Left lung (tissue), 10 donors: ENCODE results near the gene CD226. TPM values are rescaled to one million over a fixed set of nuclear protein-coding genes. Genes with fewer than 3 reads are reported as not detected.
A peak's percentile ranks its signal among the peaks of the same experiment; 100 is the strongest.

Experiments
- ATAC-seq: fragments of 200-7000 bp; cut with Tn5 transposase; one replicate; pipeline ENCODE4 v1.9.1; 2020; ENCODE audit warnings: moderate library complexity
- DNase-seq, 4 donors: peaks; one replicate each; pipeline ENCODE4 v3.0.0-alpha.2; 2013 to 2020
- H3K27ac ChIP-seq, 2 donors: fragments of 200-600 bp; sonication (generic) in 1 of 2; one replicate each; pipeline versions ENCODE4 v1.5.0 to v1.8.0; 2020 to 2021
- H3K27me3 ChIP-seq, 2 donors: fragments of 200-600 bp; sonication (generic) in 1 of 2; one replicate each; pipeline versions ENCODE4 v1.5.0 to v1.8.0; 2020 to 2021
- H3K36me3 ChIP-seq, 2 donors: fragments of 200-600 bp; sonication (generic) in 1 of 2; one replicate each; pipeline versions ENCODE4 v1.5.0 to v1.8.0; 2020 to 2021
- H3K4me1 ChIP-seq, 2 donors: fragments of 200-600 bp; one replicate each; pipeline ENCODE4 v1.8.0; 2021
- H3K4me3 ChIP-seq, 2 donors: fragments of 200-600 bp; sonication (generic) in 1 of 2; one replicate each; pipeline versions ENCODE4 v1.5.0 to v1.8.0; 2020 to 2021; ENCODE audit warnings: mild to moderate bottlenecking in 1 of 2
- H3K9me3 ChIP-seq, 2 donors: fragments of 200-600 bp; sonication (generic) in 1 of 2; one replicate each; pipeline versions ENCODE4 v1.5.0 to v1.8.0; 2020 to 2021
- CTCF ChIP-seq, 2 donors: fragments of 200-600 bp; sonication (generic) in 1 of 2; IDR thresholded peaks; one replicate each; pipeline versions ENCODE4 v1.5.0 to v1.8.0; 2021; ENCODE audit warnings: antibody characterized with exemption in 2 of 2
- intact Hi-C, 2 donors: fragments of 100-400 bp; cut with DNase I; formaldehyde crosslinking; loops; one replicate each; pipeline versions ENCODE4 v1.11.2 to v1.14.2; 2022
- polyA plus RNA-seq, 6 donors: library from polyadenylated mRNA; unstranded; fragments of 120-200 nt; gene quantifications; one replicate each; pipeline ENCODE4 v1.2.1, GENCODE V29; 2013; ENCODE audit not compliant: insufficient read length in 6 of 6
- total RNA-seq, 2 donors: library from RNA; stranded (reverse); fragmentation: NEBNext Ultra II Directional; extraction: Animal tissue kit (Norgen Biotek cat#: 25700); gene quantifications; one replicate each; pipeline ENCODE4 v1.2.1, GENCODE V29; 2021
- donor health status: DM: no; HTN: yes; CAD: no.
- donor health status: DM: no; HTN: no; CAD: no.

Gene CD226
- total and polyA plus RNA-seq, 8 donors, result 2.2 to 5.6 (median 2.9) TPM

GRCh38 chr18:69936191-69936558 lies 11.5 kb downstream of the CD226 start:
- Histone ChIP-seq H3K4me3 (no peak overlapping the region), H3K27ac (no peak overlapping the region), H3K9me3 (no peaks in the 10 kb centered on the region), H3K27me3 (no peaks in the 10 kb centered on the region), H3K36me3 (no peaks in the 10 kb centered on the region), H3K4me1 (no peaks in the 10 kb centered on the region)
- DNase-seq, result no peak
- ATAC-seq, result no peak
- TF ChIP-seq CTCF (IDR thresholded peaks at IDR 0.05), result no peak
- intact Hi-C loops, result no loop called here

GRCh38 chr18:69935319-69936190 lies 12.1 kb downstream of the CD226 start:
- no peaks in the 10 kb centered on the region for H3K27me3 ChIP-seq
- peak; percentile 33 for ATAC-seq
- H3K4me1 ChIP-seq, result no peaks in the 10 kb centered on the region
- intact Hi-C loops, result no loop called here
- H3K9me3 ChIP-seq, result no peaks in the 10 kb centered on the region
- TF ChIP-seq CTCF (IDR thresholded peaks at IDR 0.05), result no peak
- H3K36me3 ChIP-seq, result no peaks in the 10 kb centered on the region
- DNase-seq, result peak in 1 of 4 donors; percentile 43
- no peak overlapping the region for H3K4me3 ChIP-seq
- H3K27ac ChIP-seq, result no peak overlapping the region

GRCh38 chr18:69934601-69935265 lies 12.9 kb downstream of the CD226 start:
- ATAC-seq (no peak), DNase-seq (no peak)
- intact Hi-C loops, result no loop called here
- Histone ChIP-seq H3K36me3 (no peaks in the 10 kb centered on the region), H3K9me3 (no peaks in the 10 kb centered on the region), H3K27me3 (no peaks in the 10 kb centered on the region), H3K4me1 (no peaks in the 10 kb centered on the region), H3K27ac (no peak overlapping the region), H3K4me3 (no peak overlapping the region)
- no peak for TF ChIP-seq CTCF (IDR thresholded peaks at IDR 0.05)

GRCh38 chr18:69929041-69929774 lies 18.5 kb downstream of the CD226 start:
- H3K36me3 ChIP-seq, result no peaks in the 10 kb centered on the region
- H3K9me3 ChIP-seq, result no peaks in the 10 kb centered on the region
- intact Hi-C loops, result no loop called here
- no peaks in the 10 kb centered on the region for H3K27me3 ChIP-seq
- no peak for DNase-seq
- no peak for TF ChIP-seq CTCF (IDR thresholded peaks at IDR 0.05)
- no peak overlapping the region for H3K4me3 ChIP-seq
- no peaks in the 10 kb centered on the region for H3K4me1 ChIP-seq
- no peak overlapping the region for H3K27ac ChIP-seq
- ATAC-seq, result no peak

- ATAC-seq, result no peak
- no peak overlapping the region for H3K4me3 ChIP-seq
- no peak for TF ChIP-seq CTCF (IDR thresholded peaks at IDR 0.05)
- no peaks in the 10 kb centered on the region for H3K4me1 ChIP-seq
- H3K9me3 ChIP-seq, result no peaks in the 10 kb centered on the region
- H3K36me3 ChIP-seq, result no peaks in the 10 kb centered on the region
- H3K27me3 ChIP-seq, result no peaks in the 10 kb centered on the region
- DNase-seq, result no peak
- no peak overlapping the region for H3K27ac ChIP-seq
- intact Hi-C loops, result no loop called here
These were observed 31.3 kb downstream of the CD226 start for GRCh38 chr18:69916412-69916811.
